HL-60/S4 treated with phorbol 12-myristate 13-acetate at 8.2 ng/mL for 4 days and 3 days (cell line): ENCODE results near the gene TIMP1.

Experiments
- in situ Hi-C: fragments of 300-500 bp; cut with MboI; formaldehyde crosslinking; loops from 2 replicates; pipeline ENCODE4 v1.15.0; 2022; ENCODE audit warnings: low sequenced_read_pairs

The TIMP1 gene

GRCh38 chrX:47633689-47634590 is 51.7 kb downstream of the TIMP1 start:
- in situ Hi-C loops, result no loop called here

GRCh38 chrX:47634871-47635575 is 52.8 kb downstream of the TIMP1 start:
- in situ Hi-C loops, result no loop called here
